ENCODE results near the gene MKLN1. TPM values are rescaled to one million over a fixed set of nuclear protein-coding genes. Genes with fewer than 3 reads are reported as not detected.

MKLN1 gene
- total RNA-seq, 1 experiment from 2014 or later, result 48.5 TPM

- TF ChIP-seq SP1 (IDR thresholded peaks at IDR 0.05; ENCODE audit: low read depth), result no peak
- TF ChIP-seq EZH2phosphoT487 (IDR thresholded peaks at IDR 0.05; ENCODE audit: borderline replicate concordance), result no peak
- no peak for TF ChIP-seq RAD21 (IDR thresholded peaks at IDR 0.05; ENCODE audit: low read depth)
- TF ChIP-seq ATF3 (IDR thresholded peaks at IDR 0.05), result no peak
- TF ChIP-seq POLR2AphosphoS5 (IDR thresholded peaks at IDR 0.05; ENCODE audit: low read depth, low read length), result no peak
- no peak for TF ChIP-seq ELF1 (IDR thresholded peaks at IDR 0.05; ENCODE audit: borderline replicate concordance, low read depth)
- no peak for TF ChIP-seq TCF7L2 (IDR thresholded peaks at IDR 0.05; ENCODE audit: borderline replicate concordance, extremely low read depth, insufficient read depth, insufficient read length)
- no peak for TF ChIP-seq CEBPB (IDR thresholded peaks at IDR 0.05; ENCODE audit: low read depth)
- no peak for TF ChIP-seq FOSL1 (IDR thresholded peaks at IDR 0.05; ENCODE audit: low read depth)
- TF ChIP-seq, protein P1, sequence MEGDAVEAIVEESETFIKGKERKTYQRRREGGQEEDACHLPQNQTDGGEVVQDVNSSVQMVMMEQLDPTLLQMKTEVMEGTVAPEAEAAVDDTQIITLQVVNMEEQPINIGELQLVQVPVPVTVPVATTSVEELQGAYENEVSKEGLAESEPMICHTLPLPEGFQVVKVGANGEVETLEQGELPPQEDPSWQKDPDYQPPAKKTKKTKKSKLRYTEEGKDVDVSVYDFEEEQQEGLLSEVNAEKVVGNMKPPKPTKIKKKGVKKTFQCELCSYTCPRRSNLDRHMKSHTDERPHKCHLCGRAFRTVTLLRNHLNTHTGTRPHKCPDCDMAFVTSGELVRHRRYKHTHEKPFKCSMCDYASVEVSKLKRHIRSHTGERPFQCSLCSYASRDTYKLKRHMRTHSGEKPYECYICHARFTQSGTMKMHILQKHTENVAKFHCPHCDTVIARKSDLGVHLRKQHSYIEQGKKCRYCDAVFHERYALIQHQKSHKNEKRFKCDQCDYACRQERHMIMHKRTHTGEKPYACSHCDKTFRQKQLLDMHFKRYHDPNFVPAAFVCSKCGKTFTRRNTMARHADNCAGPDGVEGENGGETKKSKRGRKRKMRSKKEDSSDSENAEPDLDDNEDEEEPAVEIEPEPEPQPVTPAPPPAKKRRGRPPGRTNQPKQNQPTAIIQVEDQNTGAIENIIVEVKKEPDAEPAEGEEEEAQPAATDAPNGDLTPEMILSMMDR (IDR thresholded peaks at IDR 0.05 in 2 of 3, conservative IDR thresholded peaks at IDR 0.05 in 1 of 3; ENCODE audit: borderline replicate concordance in 1 of 3, insufficient read depth in 1 of 3, low read depth in 2 of 3, low read length in 2 of 3), result no peak
- TF ChIP-seq POLR2A (IDR thresholded peaks at IDR 0.05; ENCODE audit: borderline replicate concordance, extremely low read depth, insufficient read depth, insufficient read length), result no peak
- no peak overlapping the region for H3K27ac ChIP-seq (ENCODE audit: low read depth, low read length)
- H3K9ac ChIP-seq (ENCODE audit: low read length), result no peak overlapping the region
- DNase-seq (ENCODE audit: low read depth, low spot score) (no peak), ATAC-seq (no peak)
- CTCF ChIA-PET, result no interaction called here
- intact Hi-C loops (cut with micrococcal nuclease), result no loop called here
- BruUV-seq (replicated peaks), result no TSS peak
- H4K20me1 ChIP-seq (ENCODE audit: insufficient read depth), result peaks cover 6% of the 10 kb centered on the region; the same call in 1 of the 2 replicates
- H3K9me3 ChIP-seq (ENCODE audit: control insufficient read depth in 1 of 2, insufficient read depth in 1 of 2, low read depth in 1 of 2, low read length in 2 of 2), result no peaks in the 10 kb centered on the region
- POLR2A ChIA-PET, result no interaction called here
- H3K9me2 ChIP-seq (ENCODE audit: insufficient read depth), result no peaks in the 10 kb centered on the region
- no peak overlapping the region for H3K4me2 ChIP-seq (ENCODE audit: low read length)
- no peaks in the 10 kb centered on the region for H3K27me3 ChIP-seq (ENCODE audit: insufficient read depth, low read length)
- RAD21 ChIA-PET (ENCODE audit: low non-redundant PET in 1 of 2, low total read pairs in 2 of 2, uncharacterized antibody in 2 of 2, unreplicated experiment in 2 of 2), result no interaction called here
- no peak overlapping the region for H3K4me3 ChIP-seq (replicated peaks in 1 of 2; ENCODE audit: low read depth in 1 of 2, low read length in 2 of 2)
- no peaks in the 10 kb centered on the region for H3K4me1 ChIP-seq (ENCODE audit: control insufficient read depth in 1 of 2, insufficient read depth in 2 of 2, low read length in 2 of 2)
- H3K36me3 ChIP-seq (ENCODE audit: control insufficient read depth in 1 of 2, insufficient read depth in 2 of 2, low read length in 2 of 2), result peaks cover 23 to 24% of the 10 kb centered on the region in 2 experiments; a peak in 3 of 4 replicates
- no peak overlapping the region for H2AFZ ChIP-seq (ENCODE audit: low read depth, low read length, poor library complexity, severe bottlenecking)
- H3K79me2 ChIP-seq (ENCODE audit: insufficient read depth, low read length), result no peaks in the 10 kb centered on the region
These were observed 139.2 kb downstream of the MKLN1 start for GRCh38 chr7:131466735-131467365.

All from HCT116 (cell line).